MG63 (cell line): ENCODE measurements around the gene MUS81. TPM values are rescaled to one million over a fixed set of nuclear protein-coding genes. Genes with fewer than 3 reads are reported as not detected.

Experiments used
- DNase-seq: peaks from one replicate; pipeline ENCODE4 v3.0.0-alpha.2; 2020
- H3K27me3 ChIP-seq: fragments of 250-450 bp; sonication (Bioruptor Pico); 2 replicates; pipeline ENCODE4 v1.5.1; 2020; ENCODE audit warnings: mild to moderate bottlenecking, moderate library complexity
- H3K36me3 ChIP-seq: fragments of 250-450 bp; sonication (Bioruptor Pico); 2 replicates; pipeline ENCODE4 v1.5.1; 2020; ENCODE audit warnings: mild to moderate bottlenecking, moderate library complexity
- H3K4me3 ChIP-seq: fragments of 250-450 bp; sonication (Bioruptor Pico); 2 replicates; pipeline ENCODE4 v1.5.1; 2020; ENCODE audit warnings: mild to moderate bottlenecking, moderate library complexity
- H3K9me3 ChIP-seq: fragments of 250-450 bp; sonication (Bioruptor Pico); 2 replicates; pipeline ENCODE4 v1.5.1; 2020; ENCODE audit warnings: mild to moderate bottlenecking, moderate library complexity
- total RNA-seq: library from RNA; depleted of rRNA; stranded (reverse); fragments of >200 nt; shearing (Covaris generic); gene quantifications from 2 replicates; pipeline ENCODE4 v1.2.3, GENCODE V29; 2014; ENCODE audit warnings: low replicate concordance

The MUS81 gene
- total RNA-seq, 1 experiment from 2014 or later: 45.3 TPM

GRCh38 chr11:65864706-65865471 lies 4.7 kb downstream of the MUS81 start:
- peaks cover 83% of the 10 kb centered on the region for H3K36me3 ChIP-seq
- H3K27me3 ChIP-seq: no peaks in the 10 kb centered on the region
- DNase-seq: no peak
- H3K4me3 ChIP-seq: no peak overlapping the region
- H3K9me3 ChIP-seq: no peaks in the 10 kb centered on the region

GRCh38 chr11:65865550-65866172 lies 5.4 kb downstream of the MUS81 start:
- H3K36me3 ChIP-seq: peaks cover 88% of the 10 kb centered on the region

GRCh38 chr11:65866509-65867283 lies 6.5 kb downstream of the MUS81 start:
- no peak for DNase-seq
- Histone ChIP-seq H3K27me3 (no peaks in the 10 kb centered on the region), H3K36me3 (peaks cover 93% of the 10 kb centered on the region), H3K9me3 (no peaks in the 10 kb centered on the region), H3K4me3 (no peak overlapping the region)

More at GRCh38 chr11:65865550-65866172, 5.4 kb downstream of the MUS81 start:
- Histone ChIP-seq H3K27me3 (no peaks in the 10 kb centered on the region), H3K9me3 (no peaks in the 10 kb centered on the region), H3K4me3 (no peak overlapping the region)
- no peak for DNase-seq

- H3K36me3 ChIP-seq: peaks cover 89% of the 10 kb centered on the region
- no peaks in the 10 kb centered on the region for H3K27me3 ChIP-seq
- DNase-seq: no peak
- no peak overlapping the region for H3K4me3 ChIP-seq
- H3K9me3 ChIP-seq: no peaks in the 10 kb centered on the region
These were observed 7.2 kb downstream of the MUS81 start for GRCh38 chr11:65867284-65868071.

GRCh38 chr11:65868076-65868667 lies 7.9 kb downstream of the MUS81 start:
- Histone ChIP-seq H3K27me3 (no peaks in the 10 kb centered on the region), H3K36me3 (peaks cover 82% of the 10 kb centered on the region), H3K9me3 (no peaks in the 10 kb centered on the region), H3K4me3 (no peak overlapping the region)
- DNase-seq: no peak

GRCh38 chr11:65868907-65869306 lies 8.7 kb downstream of the MUS81 start:
- no peak for DNase-seq
- no peak overlapping the region for H3K4me3 ChIP-seq
- H3K9me3 ChIP-seq: no peaks in the 10 kb centered on the region
- H3K27me3 ChIP-seq: no peaks in the 10 kb centered on the region
- peaks cover 74% of the 10 kb centered on the region for H3K36me3 ChIP-seq

GRCh38 chr11:65869643-65870306 lies 9.5 kb downstream of the MUS81 start:
- Histone ChIP-seq H3K36me3 (peaks cover 66% of the 10 kb centered on the region), H3K4me3 (no peak overlapping the region), H3K27me3 (no peaks in the 10 kb centered on the region), H3K9me3 (no peaks in the 10 kb centered on the region)
- no peak for DNase-seq

GRCh38 chr11:65870307-65870658 lies 10.1 kb downstream of the MUS81 start:
- DNase-seq: no peak
- Histone ChIP-seq H3K27me3 (no peaks in the 10 kb centered on the region), H3K36me3 (peaks cover 61% of the 10 kb centered on the region), H3K4me3 (no peak overlapping the region), H3K9me3 (no peaks in the 10 kb centered on the region)

- DNase-seq: no peak
- Histone ChIP-seq H3K4me3 (peak overlapping the region; percentile 74), H3K36me3 (peaks cover 54% of the 10 kb centered on the region), H3K9me3 (no peaks in the 10 kb centered on the region), H3K27me3 (no peaks in the 10 kb centered on the region)
These were observed 10.8 kb downstream of the MUS81 start for GRCh38 chr11:65870706-65871681.

GRCh38 chr11:65871811-65872548 lies 11.7 kb downstream of the MUS81 start:
- Histone ChIP-seq H3K36me3 (peaks cover 44% of the 10 kb centered on the region), H3K9me3 (no peaks in the 10 kb centered on the region)
- peak; percentile 45 for DNase-seq

GRCh38 chr11:65872586-65873317 lies 12.5 kb downstream of the MUS81 start, which contains the start of gene EFEMP2:
Gene EFEMP2, minus strand, starts transcription at chr11:65872800. Its CDS starts 446 bp downstream, at chr11:65872354.
- Histone ChIP-seq H3K36me3 (peaks cover 38% of the 10 kb centered on the region), H3K4me3 (peak within 1 kb of the TSS; percentile 74), H3K27me3 (no peaks in the 10 kb centered on the region), H3K9me3 (no peaks in the 10 kb centered on the region)
- peak; percentile 79 for DNase-seq

More at GRCh38 chr11:65871811-65872548, 11.7 kb downstream of the MUS81 start:
- Histone ChIP-seq H3K4me3 (peak overlapping the region; percentile 74), H3K27me3 (no peaks in the 10 kb centered on the region)

- Histone ChIP-seq H3K9me3 (no peaks in the 10 kb centered on the region), H3K4me3 (peak overlapping the region; percentile 74), H3K27me3 (no peaks in the 10 kb centered on the region), H3K36me3 (peaks cover 30% of the 10 kb centered on the region)
- peak; percentile 88 for DNase-seq
These were observed 13.3 kb downstream of the MUS81 start for GRCh38 chr11:65873318-65874156.

- Histone ChIP-seq H3K4me3 (no peak within 1 kb of the TSS), H3K9me3 (no peaks in the 10 kb centered on the region), H3K27me3 (no peaks in the 10 kb centered on the region), H3K36me3 (peaks cover 18% of the 10 kb centered on the region)
- DNase-seq: no peak
These were observed 19.4 kb downstream of the MUS81 start, which contains the start of gene CTSW for GRCh38 chr11:65879617-65880016. Gene CTSW, plus strand, starts transcription at chr11:65879837. Its CDS starts 18 bp downstream, at chr11:65879855.
